WERI-Rb-1 (cell line): Measurements from ENCODE around the gene FAM53A.

Source experiments
- DNase-seq: peaks from one replicate; pipeline ENCODE4 v3.0.0-alpha.2; 2020
- H3K27ac ChIP-seq: fragments of 250-450 bp; sonication (Bioruptor Pico); 2 replicates; pipeline ENCODE4 v1.5.1; 2020; ENCODE audit warnings: mild to moderate bottlenecking, moderate library complexity
- H3K27me3 ChIP-seq: fragments of 250-450 bp; sonication (Bioruptor Pico); 2 replicates; pipeline ENCODE4 v1.5.1; 2021; ENCODE audit warnings: mild to moderate bottlenecking, low read depth, moderate library complexity; ENCODE audit not compliant: insufficient read depth, severe bottlenecking
- H3K36me3 ChIP-seq: fragments of 250-450 bp; sonication (Bioruptor Pico); 2 replicates; pipeline ENCODE4 v1.5.1; 2020; ENCODE audit warnings: mild to moderate bottlenecking, moderate library complexity
- H3K4me3 ChIP-seq: 2 replicates; pipeline ENCODE4 v1.5.1; 2011; ENCODE audit warnings: low read depth, mild to moderate bottlenecking, control low read depth, low read length
- H3K9me3 ChIP-seq: fragments of 250-450 bp; sonication (Bioruptor Pico); 2 replicates; pipeline ENCODE4 v1.5.1; 2021; ENCODE audit warnings: mild to moderate bottlenecking, moderate library complexity; ENCODE audit not compliant: severe bottlenecking
- TF ChIP-seq, protein P1 (sequence below): IDR thresholded peaks from 2 replicates; pipeline ENCODE4 v1.5.1; 2011; ENCODE audit warnings: low read depth, mild to moderate bottlenecking, control low read depth, inconsistent platforms, low read length

Gene FAM53A

DNA sequence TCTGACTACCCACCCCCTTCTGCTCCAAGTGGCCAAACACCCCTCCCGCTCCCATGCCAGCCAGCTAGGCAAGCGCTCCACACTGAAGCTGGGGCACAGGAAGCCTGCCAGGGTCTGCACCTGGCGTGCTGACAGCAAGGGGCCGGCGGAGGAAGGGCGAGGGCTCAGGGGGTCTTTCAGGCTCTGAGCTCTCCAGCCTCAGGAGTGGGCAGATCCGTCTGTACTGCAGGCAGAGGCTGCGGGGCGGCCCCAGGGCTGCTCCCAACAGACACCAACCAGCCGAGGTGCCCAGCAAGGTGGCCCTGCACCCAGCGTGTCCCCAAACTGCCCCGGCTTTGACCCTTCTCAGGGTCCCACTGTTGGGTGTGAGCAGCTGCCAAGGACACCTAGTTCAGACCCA is 14.8 kb downstream of the FAM53A start:
- no peak for DNase-seq
- Histone ChIP-seq H3K9me3 (no peaks in the 10 kb centered on the region), H3K36me3 (no peaks in the 10 kb centered on the region; the same call in 1 of the 2 replicates), H3K27ac (no peak overlapping the region), H3K27me3 (no peaks in the 10 kb centered on the region), H3K4me3 (no peak overlapping the region)
- TF ChIP-seq, protein P1, sequence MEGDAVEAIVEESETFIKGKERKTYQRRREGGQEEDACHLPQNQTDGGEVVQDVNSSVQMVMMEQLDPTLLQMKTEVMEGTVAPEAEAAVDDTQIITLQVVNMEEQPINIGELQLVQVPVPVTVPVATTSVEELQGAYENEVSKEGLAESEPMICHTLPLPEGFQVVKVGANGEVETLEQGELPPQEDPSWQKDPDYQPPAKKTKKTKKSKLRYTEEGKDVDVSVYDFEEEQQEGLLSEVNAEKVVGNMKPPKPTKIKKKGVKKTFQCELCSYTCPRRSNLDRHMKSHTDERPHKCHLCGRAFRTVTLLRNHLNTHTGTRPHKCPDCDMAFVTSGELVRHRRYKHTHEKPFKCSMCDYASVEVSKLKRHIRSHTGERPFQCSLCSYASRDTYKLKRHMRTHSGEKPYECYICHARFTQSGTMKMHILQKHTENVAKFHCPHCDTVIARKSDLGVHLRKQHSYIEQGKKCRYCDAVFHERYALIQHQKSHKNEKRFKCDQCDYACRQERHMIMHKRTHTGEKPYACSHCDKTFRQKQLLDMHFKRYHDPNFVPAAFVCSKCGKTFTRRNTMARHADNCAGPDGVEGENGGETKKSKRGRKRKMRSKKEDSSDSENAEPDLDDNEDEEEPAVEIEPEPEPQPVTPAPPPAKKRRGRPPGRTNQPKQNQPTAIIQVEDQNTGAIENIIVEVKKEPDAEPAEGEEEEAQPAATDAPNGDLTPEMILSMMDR = no peak

GRCh38 chr4:1668488-1668840 is 15.6 kb downstream of the FAM53A start:
- Histone ChIP-seq H3K27me3 (no peaks in the 10 kb centered on the region), H3K9me3 (no peaks in the 10 kb centered on the region), H3K4me3 (no peak overlapping the region), H3K27ac (no peak overlapping the region), H3K36me3 (no peaks in the 10 kb centered on the region; the same call in 1 of the 2 replicates)
- TF ChIP-seq, protein P1 = no peak
- DNase-seq = no peak

GRCh38 chr4:1667273-1667672 is 16.8 kb downstream of the FAM53A start:
- Histone ChIP-seq H3K36me3 (no peaks in the 10 kb centered on the region; the same call in 1 of the 2 replicates), H3K27ac (no peak overlapping the region), H3K9me3 (no peaks in the 10 kb centered on the region), H3K27me3 (no peaks in the 10 kb centered on the region), H3K4me3 (no peak overlapping the region)
- no peak for DNase-seq
- TF ChIP-seq, protein P1 = no peak

DNA sequence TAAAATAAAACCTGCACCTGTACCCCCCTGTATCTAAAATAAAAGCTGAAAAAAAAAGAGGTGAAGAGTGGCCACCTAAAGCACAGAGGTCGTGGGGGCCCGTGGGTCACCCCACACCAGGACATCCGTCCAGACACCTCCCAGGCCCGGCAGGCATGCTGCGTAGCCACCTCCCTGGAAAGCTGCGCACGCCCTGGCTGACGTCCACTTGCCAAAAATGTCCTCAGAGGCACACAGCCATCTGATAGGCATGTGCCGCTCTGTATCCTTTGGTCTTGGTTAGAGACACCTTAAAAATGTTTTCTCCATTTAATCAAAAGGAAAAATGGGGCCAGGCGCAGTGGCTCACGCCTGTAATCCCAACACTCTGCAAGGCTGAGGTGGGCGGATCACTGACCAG is 17.7 kb downstream of the FAM53A start:
- Histone ChIP-seq H3K27ac (no peak overlapping the region), H3K36me3 (no peaks in the 10 kb centered on the region; the same call in 1 of the 2 replicates), H3K9me3 (no peaks in the 10 kb centered on the region), H3K27me3 (no peaks in the 10 kb centered on the region), H3K4me3 (no peak overlapping the region)
- no peak for DNase-seq
- TF ChIP-seq, protein P1 = no peak

DNA sequence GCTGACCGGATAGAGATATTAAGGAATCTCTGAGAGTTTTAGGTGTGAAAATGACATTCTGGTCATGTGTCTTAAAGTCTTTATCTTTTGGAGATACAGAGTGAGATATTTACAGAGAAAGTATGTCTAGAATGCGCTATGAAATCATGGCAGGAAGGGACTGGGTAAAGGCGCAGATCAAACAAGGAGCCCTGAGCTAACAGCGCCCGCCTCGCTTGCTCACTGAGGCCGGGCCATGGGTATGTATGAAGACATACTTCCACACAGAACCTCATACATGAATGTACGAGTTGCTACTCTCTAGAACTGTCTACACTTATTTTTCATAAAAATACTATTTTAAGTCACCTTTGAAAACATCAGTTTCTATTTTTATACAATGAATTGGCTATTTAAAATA is 20.0 kb downstream of the FAM53A start:
- Histone ChIP-seq H3K27me3 (no peaks in the 10 kb centered on the region), H3K4me3 (no peak overlapping the region), H3K36me3 (no peaks in the 10 kb centered on the region; the same call in 1 of the 2 replicates)

GRCh38 chr4:1663549-1663948 is 20.6 kb downstream of the FAM53A start:
- DNase-seq = no peak
- TF ChIP-seq, protein P1 = no peak
- H3K36me3 ChIP-seq = no peaks in the 10 kb centered on the region; the same call in 1 of the 2 replicates
- no peak overlapping the region for H3K4me3 ChIP-seq
- H3K27ac ChIP-seq = no peak overlapping the region
- no peaks in the 10 kb centered on the region for H3K27me3 ChIP-seq
- no peaks in the 10 kb centered on the region for H3K9me3 ChIP-seq

More for the DNA sequence above, 20.0 kb downstream of the FAM53A start:
- H3K27ac ChIP-seq = no peak overlapping the region
- DNase-seq = no peak
- TF ChIP-seq, protein P1 = no peak
- H3K9me3 ChIP-seq = no peaks in the 10 kb centered on the region
